ENCODE measurements around the gene AK9.
"Not testable (repeated sequence)": the region's sequence is repeated elsewhere in the genome, so short reads cannot be mapped to it uniquely, and the experiment has no call there.

AK9 gene

GRCh38 chr6:109561844-109562243 lies 129.2 kb downstream of the AK9 start:
- Histone ChIP-seq H3K27me3 (ENCODE audit: control insufficient read depth, insufficient read depth, low read length) (no peaks in the 10 kb centered on the region), H3K9me3 (ENCODE audit: control insufficient read depth, insufficient read depth, low read depth, low read length) (peaks cover 7% of the 10 kb centered on the region; the same call in 1 of the 2 replicates), H3K4me3 (ENCODE audit: low read depth, low read length) (no peak overlapping the region), H3K36me3 (ENCODE audit: control insufficient read depth, insufficient read depth, low read length) (no peaks in the 10 kb centered on the region), H3K4me1 (ENCODE audit: control insufficient read depth, insufficient read depth, low read length) (no peaks in the 10 kb centered on the region), H3K27ac (ENCODE audit: low read depth, low read length) (no peak overlapping the region), H3K9ac (ENCODE audit: low read length) (no peak overlapping the region)

- no peaks in the 10 kb centered on the region for H3K27me3 ChIP-seq (ENCODE audit: control insufficient read depth, insufficient read depth, low read length)
- no peaks in the 10 kb centered on the region for H3K36me3 ChIP-seq (ENCODE audit: control insufficient read depth, insufficient read depth, low read length)
- no peaks in the 10 kb centered on the region for H3K4me1 ChIP-seq (ENCODE audit: control insufficient read depth, insufficient read depth, low read length)
- no peak overlapping the region for H3K9ac ChIP-seq (ENCODE audit: low read length)
- no peak overlapping the region for H3K27ac ChIP-seq (ENCODE audit: low read depth, low read length)
- H3K9me3 ChIP-seq (ENCODE audit: control insufficient read depth, insufficient read depth, low read depth, low read length) = no peaks in the 10 kb centered on the region
- no peak overlapping the region for H3K4me3 ChIP-seq (ENCODE audit: low read depth, low read length)
Observed at GRCh38 chr6:109531446-109531845, 159.6 kb downstream of the AK9 start.

GRCh38 chr6:109527989-109528388 lies 163.0 kb downstream of the AK9 start:
- Histone ChIP-seq H3K9ac (ENCODE audit: low read length) (no peak overlapping the region), H3K4me3 (ENCODE audit: low read depth, low read length) (no peak overlapping the region), H3K4me1 (ENCODE audit: control insufficient read depth, insufficient read depth, low read length) (no peaks in the 10 kb centered on the region), H3K27me3 (ENCODE audit: control insufficient read depth, insufficient read depth, low read length) (no peaks in the 10 kb centered on the region), H3K27ac (ENCODE audit: low read depth, low read length) (no peak overlapping the region), H3K9me3 (ENCODE audit: control insufficient read depth, insufficient read depth, low read depth, low read length) (peaks cover 7% of the 10 kb centered on the region), H3K36me3 (ENCODE audit: control insufficient read depth, insufficient read depth, low read length) (no peaks in the 10 kb centered on the region)

DNA sequence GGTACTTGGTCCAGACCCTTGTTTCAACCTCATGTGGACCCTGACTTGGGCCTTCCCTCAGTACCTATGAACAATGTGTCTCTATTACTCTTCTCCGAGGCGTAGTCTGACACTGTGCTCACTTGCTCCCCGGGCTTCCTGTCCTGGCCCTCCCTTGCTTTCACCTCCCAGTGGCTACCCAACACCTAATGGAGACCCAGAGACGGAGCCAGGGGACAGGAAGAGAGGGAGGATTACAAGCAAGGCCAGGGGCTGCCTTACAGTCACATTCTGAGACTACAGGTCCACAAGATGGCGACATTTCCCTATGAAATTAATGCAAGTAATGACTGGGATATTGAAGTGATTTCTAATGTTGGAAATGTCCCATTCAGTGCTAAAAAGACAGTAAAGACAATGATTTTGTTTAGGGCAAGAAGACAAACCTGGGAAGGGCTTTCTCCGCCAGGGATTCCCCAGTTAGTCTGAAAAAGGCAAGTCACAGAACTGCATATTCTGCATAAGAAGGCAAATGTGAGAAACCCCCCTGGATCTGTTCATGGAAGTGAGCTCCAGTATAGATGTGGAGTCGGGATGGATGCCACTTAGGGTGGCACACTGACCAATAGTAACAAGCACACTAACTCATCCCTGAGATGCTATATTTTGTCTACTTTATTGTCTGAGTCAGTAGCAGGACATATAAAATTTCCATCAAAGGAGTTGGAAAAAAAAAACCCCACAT lies 163.9 kb downstream of the AK9 start:
- Histone ChIP-seq H3K4me3 (ENCODE audit: low read depth, low read length) (no peak overlapping the region), H3K27ac (ENCODE audit: low read depth, low read length) (no peak overlapping the region), H3K27me3 (ENCODE audit: control insufficient read depth, insufficient read depth, low read length) (no peaks in the 10 kb centered on the region), H3K36me3 (ENCODE audit: control insufficient read depth, insufficient read depth, low read length) (no peaks in the 10 kb centered on the region), H3K9ac (ENCODE audit: low read length) (no peak overlapping the region), H3K9me3 (ENCODE audit: control insufficient read depth, insufficient read depth, low read depth, low read length) (peaks cover 7% of the 10 kb centered on the region), H3K4me1 (ENCODE audit: control insufficient read depth, insufficient read depth, low read length) (no peaks in the 10 kb centered on the region)

DNA sequence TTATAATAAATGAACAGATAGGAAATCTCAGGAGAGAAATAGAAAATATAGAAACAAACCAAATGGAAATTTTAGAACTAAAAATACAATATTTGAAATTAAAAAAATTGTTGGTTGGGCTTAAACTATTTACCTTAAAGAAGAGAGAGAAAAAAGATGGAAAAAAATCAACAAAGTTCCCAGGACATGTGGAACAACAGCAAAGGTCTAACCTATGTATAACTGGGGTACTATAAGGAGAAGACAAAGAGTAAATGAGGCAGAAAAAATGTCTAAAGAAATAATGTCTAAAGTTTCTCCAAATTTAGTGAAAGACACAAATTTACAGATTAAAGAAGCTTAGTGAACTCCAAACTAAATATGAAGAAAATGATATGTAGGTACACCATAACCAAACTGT lies 166.9 kb downstream of the AK9 start:
- Histone ChIP-seq H3K9ac (ENCODE audit: low read length) (no peak overlapping the region), H3K27me3 (ENCODE audit: control insufficient read depth, insufficient read depth, low read length) (no peaks in the 10 kb centered on the region), H3K4me3 (ENCODE audit: low read depth, low read length) (no peak overlapping the region), H3K36me3 (ENCODE audit: control insufficient read depth, insufficient read depth, low read length) (no peaks in the 10 kb centered on the region), H3K9me3 (ENCODE audit: control insufficient read depth, insufficient read depth, low read depth, low read length) (peaks cover 7% of the 10 kb centered on the region), H3K27ac (ENCODE audit: low read depth, low read length) (no peak overlapping the region), H3K4me1 (ENCODE audit: control insufficient read depth, insufficient read depth, low read length) (no peaks in the 10 kb centered on the region)

DNA sequence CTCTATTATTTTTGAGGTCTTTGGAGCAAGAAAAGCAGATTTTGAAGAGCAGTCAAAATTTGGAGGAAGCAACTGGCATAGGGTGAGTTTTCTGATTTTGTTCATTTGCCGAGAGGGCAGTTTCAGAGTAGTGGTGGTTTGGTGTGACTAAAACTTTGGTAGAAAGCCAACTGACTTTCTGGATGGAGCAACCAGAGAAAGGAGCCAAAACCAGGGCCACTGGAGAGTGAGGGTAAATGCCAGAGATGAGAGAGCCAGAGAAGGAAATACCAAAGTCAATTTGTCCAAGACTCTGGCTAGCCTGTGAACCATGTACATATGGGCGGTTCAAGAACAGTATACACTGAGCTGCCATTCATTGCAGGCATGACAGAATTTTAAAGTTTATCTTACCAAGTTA lies 167.5 kb downstream of the AK9 start:
- H3K27ac ChIP-seq (ENCODE audit: low read depth, low read length) = no peak overlapping the region
- H3K9ac ChIP-seq (ENCODE audit: low read length) = no peak overlapping the region
- H3K4me1 ChIP-seq (ENCODE audit: control insufficient read depth, insufficient read depth, low read length) = no peaks in the 10 kb centered on the region
- no peaks in the 10 kb centered on the region for H3K36me3 ChIP-seq (ENCODE audit: control insufficient read depth, insufficient read depth, low read length)
- no peaks in the 10 kb centered on the region for H3K27me3 ChIP-seq (ENCODE audit: control insufficient read depth, insufficient read depth, low read length)
- H3K9me3 ChIP-seq (ENCODE audit: control insufficient read depth, insufficient read depth, low read depth, low read length) = peaks cover 7% of the 10 kb centered on the region
- H3K4me3 ChIP-seq (ENCODE audit: low read depth, low read length) = no peak overlapping the region

- Histone ChIP-seq H3K27me3 (ENCODE audit: control insufficient read depth, insufficient read depth, low read length) (no peaks in the 10 kb centered on the region), H3K9ac (ENCODE audit: low read length) (no peak overlapping the region), H3K4me1 (ENCODE audit: control insufficient read depth, insufficient read depth, low read length) (no peaks in the 10 kb centered on the region), H3K4me3 (ENCODE audit: low read depth, low read length) (no peak overlapping the region), H3K27ac (ENCODE audit: low read depth, low read length) (no peak overlapping the region), H3K36me3 (ENCODE audit: control insufficient read depth, insufficient read depth, low read length) (no peaks in the 10 kb centered on the region), H3K9me3 (ENCODE audit: control insufficient read depth, insufficient read depth, low read depth, low read length) (peaks cover 7% of the 10 kb centered on the region)
Observed at GRCh38 chr6:109521080-109521479, 169.9 kb downstream of the AK9 start.

GRCh38 chr6:109519647-109520046 lies 171.4 kb downstream of the AK9 start:
- H3K36me3 ChIP-seq (ENCODE audit: control insufficient read depth, insufficient read depth, low read length); H3K9me3 ChIP-seq (ENCODE audit: control insufficient read depth, insufficient read depth, low read depth, low read length); H3K27me3 ChIP-seq (ENCODE audit: control insufficient read depth, insufficient read depth, low read length); H3K9ac ChIP-seq (ENCODE audit: low read length); H3K27ac ChIP-seq (ENCODE audit: low read depth, low read length); H3K4me1 ChIP-seq (ENCODE audit: control insufficient read depth, insufficient read depth, low read length); H3K4me3 ChIP-seq (ENCODE audit: low read depth, low read length): not testable (repeated sequence)

DNA sequence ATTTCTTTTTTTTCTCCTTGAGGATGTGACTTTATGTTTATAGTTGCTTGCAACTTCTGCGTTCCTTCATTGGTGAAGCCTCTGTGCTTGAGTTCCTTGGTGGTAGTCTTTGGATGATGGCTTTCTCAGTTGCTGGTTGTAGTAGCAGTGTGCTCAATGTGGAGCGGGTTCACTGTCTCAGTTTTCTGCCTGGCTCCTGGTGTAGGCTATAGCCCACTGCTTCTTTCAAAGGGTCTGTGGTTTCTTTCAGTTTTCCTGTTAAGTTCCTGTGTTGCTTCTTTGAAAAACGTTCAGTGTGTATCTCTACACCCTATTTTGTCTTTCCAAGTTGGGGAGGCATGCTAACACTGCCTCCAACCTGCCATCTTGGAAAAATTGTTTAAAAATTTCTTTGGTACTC lies 174.1 kb downstream of the AK9 start:
- Histone ChIP-seq H3K27me3 (ENCODE audit: control insufficient read depth, insufficient read depth, low read length) (no peaks in the 10 kb centered on the region), H3K27ac (ENCODE audit: low read depth, low read length) (no peak overlapping the region), H3K36me3 (ENCODE audit: control insufficient read depth, insufficient read depth, low read length) (no peaks in the 10 kb centered on the region), H3K9ac (ENCODE audit: low read length) (no peak overlapping the region), H3K9me3 (ENCODE audit: control insufficient read depth, insufficient read depth, low read depth, low read length) (no peaks in the 10 kb centered on the region), H3K4me1 (ENCODE audit: control insufficient read depth, insufficient read depth, low read length) (peaks cover 16% of the 10 kb centered on the region), H3K4me3 (ENCODE audit: low read depth, low read length) (no peak overlapping the region)

DNA sequence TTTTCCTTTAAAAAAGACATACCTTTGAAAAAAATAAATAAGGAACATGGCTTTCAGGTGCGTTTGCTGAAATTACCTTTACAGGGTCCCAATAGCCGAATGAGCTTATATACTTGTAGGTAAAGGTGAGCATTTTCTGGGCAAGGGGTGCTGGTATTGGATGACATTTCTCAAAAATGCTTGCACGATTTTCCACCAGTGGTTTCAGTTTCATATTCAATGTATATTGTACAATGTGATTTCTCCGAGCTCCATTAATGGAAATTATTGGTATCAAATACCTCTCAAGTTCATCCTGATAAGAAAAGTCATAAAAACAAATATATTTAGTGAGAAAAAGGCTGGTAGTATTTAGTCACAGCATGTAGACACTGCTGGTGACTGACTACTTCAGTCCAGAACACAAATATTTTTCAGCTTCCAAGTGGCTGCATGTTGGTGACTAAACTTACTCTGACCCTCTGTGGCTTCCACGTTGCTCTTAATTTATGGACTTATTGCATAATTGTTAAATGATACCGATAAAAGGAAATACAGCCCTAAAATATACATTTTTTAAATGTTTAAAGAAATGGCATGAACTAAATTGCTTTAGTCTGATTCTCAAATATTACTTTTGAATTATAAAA lies 175.1 kb downstream of the AK9 start:
- H3K9ac ChIP-seq (ENCODE audit: low read length) = no peak overlapping the region
- peaks cover 16% of the 10 kb centered on the region for H3K4me1 ChIP-seq (ENCODE audit: control insufficient read depth, insufficient read depth, low read length)
- no peaks in the 10 kb centered on the region for H3K27me3 ChIP-seq (ENCODE audit: control insufficient read depth, insufficient read depth, low read length)
- no peaks in the 10 kb centered on the region for H3K9me3 ChIP-seq (ENCODE audit: control insufficient read depth, insufficient read depth, low read depth, low read length)
- H3K36me3 ChIP-seq (ENCODE audit: control insufficient read depth, insufficient read depth, low read length) = no peaks in the 10 kb centered on the region
- no peak overlapping the region for H3K4me3 ChIP-seq (ENCODE audit: low read depth, low read length)
- H3K27ac ChIP-seq (ENCODE audit: low read depth, low read length) = no peak overlapping the region

DNA sequence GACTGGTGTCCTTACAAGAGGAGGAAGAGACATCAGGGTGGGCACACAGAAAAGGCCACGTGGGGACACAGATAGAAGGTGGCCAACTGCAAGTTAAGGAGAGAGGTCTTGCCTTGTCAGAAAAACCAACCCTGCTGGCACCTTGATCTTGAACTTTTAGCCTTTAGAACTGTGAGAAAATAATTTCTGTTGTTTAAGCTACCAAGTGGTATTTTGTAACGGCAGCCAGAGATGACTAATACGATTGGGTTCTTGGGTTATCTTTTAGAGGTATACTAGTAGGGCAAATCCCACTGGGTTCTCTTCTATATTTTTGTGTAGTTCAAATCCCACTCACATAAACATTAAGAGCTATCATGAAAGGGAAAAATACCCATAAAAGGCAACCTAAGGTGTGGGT lies 176.1 kb downstream of the AK9 start:
- H3K36me3 ChIP-seq (ENCODE audit: control insufficient read depth, insufficient read depth, low read length) = no peaks in the 10 kb centered on the region
- no peak overlapping the region for H3K9ac ChIP-seq (ENCODE audit: low read length)
- peaks cover 8% of the 10 kb centered on the region for H3K9me3 ChIP-seq (ENCODE audit: control insufficient read depth, insufficient read depth, low read depth, low read length)
- peaks cover 16% of the 10 kb centered on the region for H3K4me1 ChIP-seq (ENCODE audit: control insufficient read depth, insufficient read depth, low read length)
- no peaks in the 10 kb centered on the region for H3K27me3 ChIP-seq (ENCODE audit: control insufficient read depth, insufficient read depth, low read length)
- no peak overlapping the region for H3K4me3 ChIP-seq (ENCODE audit: low read depth, low read length)
- H3K27ac ChIP-seq (ENCODE audit: low read depth, low read length) = no peak overlapping the region
